Activated CD4-positive, alpha-beta memory T cell treated with anti-CD3 and anti-CD28 coated beads for 36 hours (primary cell): Measurements from ENCODE around the gene ATXN7. TPM values are rescaled to one million over a fixed set of nuclear protein-coding genes. Genes with fewer than 3 reads are reported as not detected.

Experiments
- CTCF ChIA-PET: fragments of 350-600 bp; sonication (Branson Sonifier 250); formaldehyde crosslinking; loops from one replicate; lab custom pipeline; 2021; ENCODE audit warnings: antibody characterized with exemption, inconsistent platforms; lab: Charles Lee
- POLR2A ChIA-PET: fragments of 350-600 bp; sonication (Branson Sonifier 250); formaldehyde crosslinking; loops from one replicate; lab custom pipeline; 2021; ENCODE audit warnings: antibody characterized with exemption; lab: Charles Lee
- DNase-seq: peaks from one replicate; pipeline ENCODE4 v3.0.0-alpha.2; 2020
- H3K27ac Mint-ChIP-seq: one replicate; pipeline ENCODE4 v1.8.0; 2021; ENCODE audit warnings: mixed read lengths
- H3K27me3 Mint-ChIP-seq: one replicate; pipeline ENCODE4 v1.8.0; 2021; ENCODE audit warnings: mixed read lengths
- H3K36me3 Mint-ChIP-seq: one replicate; pipeline ENCODE4 v1.8.0; 2021; ENCODE audit warnings: mixed read lengths
- H3K4me1 Mint-ChIP-seq: one replicate; pipeline ENCODE4 v1.8.0; 2021; ENCODE audit warnings: low read depth, mixed read lengths
- H3K4me3 Mint-ChIP-seq: one replicate; pipeline ENCODE4 v1.8.0; 2021; ENCODE audit warnings: mild to moderate bottlenecking, mixed read lengths
- H3K9me3 Mint-ChIP-seq: one replicate; pipeline ENCODE4 v1.8.0; 2021; ENCODE audit warnings: mixed read lengths
- intact Hi-C: fragments of 100-400 bp; cut with micrococcal nuclease; formaldehyde crosslinking; loops from one replicate; pipeline ENCODE4 v1.15.1; 2023
- total RNA-seq, 2 experiments: library from RNA; stranded (reverse); gene quantifications; one replicate each; pipeline ENCODE4 v1.2.3, GENCODE V29; 2021

ATXN7 gene
- total RNA-seq, 2 experiments from 2014 or later = 26.3 to 29.4 TPM

DNA sequence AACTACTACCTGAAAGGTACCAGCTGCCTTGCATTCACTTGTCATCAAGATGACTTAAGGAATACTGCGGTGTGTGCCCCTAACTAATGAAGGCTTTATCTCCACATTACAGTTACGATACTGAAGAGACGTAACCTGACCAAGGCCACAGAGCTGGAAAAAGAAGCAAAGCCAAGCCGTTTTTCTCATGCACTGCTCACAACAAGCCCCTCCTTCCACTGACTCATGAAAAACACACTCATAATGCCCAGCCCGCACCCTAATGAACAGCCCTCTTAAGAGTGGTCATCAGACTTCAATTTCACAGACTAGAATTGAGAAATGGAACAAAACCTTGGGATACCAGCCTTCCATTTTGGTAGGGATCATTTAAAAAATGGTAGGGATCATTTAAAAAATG, 148.0 kb downstream of the ATXN7 start:
- Mint-ChIP-seq H3K36me3 (peaks cover 54% of the 10 kb centered on the region), H3K4me1 (peaks cover 35% of the 10 kb centered on the region), H3K9me3 (no peaks in the 10 kb centered on the region), H3K4me3 (no peak overlapping the region), H3K27ac (peak overlapping the region; percentile 39), H3K27me3 (no peaks in the 10 kb centered on the region)
- ChIA-PET POLR2A (no interaction called here), CTCF (interaction anchor here (1.9 to 3.8 kb wide), 3 partner anchors 12 to 32 kb away, joined by 4 to 18 read pairs (median 12); partner anchors contain the start of gene PSMD6)
- intact Hi-C loops = no loop called here
- no peak for DNase-seq

DNA sequence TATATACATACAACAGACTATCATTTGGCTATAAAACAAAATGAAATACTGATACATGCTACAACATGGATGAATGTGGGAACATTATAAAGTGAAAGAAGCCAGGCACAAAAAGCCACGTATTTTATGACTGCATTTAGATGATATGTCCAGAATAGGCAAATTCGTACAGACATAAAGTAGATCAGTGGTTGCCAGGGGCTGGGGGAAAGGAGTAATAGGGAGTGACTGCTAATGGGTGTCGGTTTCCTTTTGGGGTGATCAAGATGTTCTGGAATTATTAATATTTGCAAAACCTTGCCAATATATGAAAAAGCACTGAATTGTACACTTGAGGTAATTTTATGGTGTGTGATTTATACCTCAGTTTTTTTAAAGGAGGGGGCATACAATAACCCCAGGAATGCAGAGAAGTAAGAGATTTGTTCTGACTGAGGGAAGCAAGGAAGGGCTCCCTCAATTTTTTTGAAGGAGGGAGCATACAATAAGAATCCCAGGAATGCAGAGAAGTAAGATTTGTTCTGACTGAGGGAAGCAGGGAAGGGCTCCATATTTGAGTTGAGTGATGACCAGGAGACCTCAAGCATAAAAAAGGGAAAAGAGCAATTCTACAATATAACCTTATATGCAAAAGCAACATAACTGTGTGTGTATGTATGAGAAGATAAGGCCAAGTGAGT, 153.4 kb downstream of the ATXN7 start:
- H3K36me3 Mint-ChIP-seq = peaks cover 57% of the 10 kb centered on the region
- ChIA-PET CTCF (interaction anchor here (0.9 kb wide), 1 partner anchor 38 kb away, joined by 3 read pairs; no protein-coding TSS in a partner anchor), POLR2A (no interaction called here)
- H3K4me1 Mint-ChIP-seq = peaks cover 36% of the 10 kb centered on the region
- peak overlapping the region; percentile 2 for H3K27ac Mint-ChIP-seq
- no peak overlapping the region for H3K4me3 Mint-ChIP-seq
- no peaks in the 10 kb centered on the region for H3K27me3 Mint-ChIP-seq
- no peaks in the 10 kb centered on the region for H3K9me3 Mint-ChIP-seq
- intact Hi-C loops = no loop called here
- no peak for DNase-seq

DNA sequence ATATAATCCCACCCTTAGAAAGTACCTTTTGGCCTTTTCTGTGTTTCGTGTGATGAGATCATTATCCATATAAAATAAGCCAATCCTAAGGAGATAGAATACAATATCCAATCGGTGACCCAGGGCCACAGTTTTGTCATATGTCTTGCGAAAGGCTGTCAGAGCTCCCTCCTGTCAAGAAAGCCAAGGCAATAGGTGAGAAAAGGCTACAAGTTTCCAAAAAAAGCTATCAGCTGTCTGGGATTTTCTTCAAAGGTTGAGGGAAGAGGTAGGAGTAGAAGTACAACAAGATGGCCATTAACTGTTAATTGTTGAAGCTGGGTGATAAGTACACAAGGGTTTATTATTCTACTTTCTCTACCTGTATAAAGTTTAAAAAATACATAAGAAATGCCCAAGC, 155.6 kb downstream of the ATXN7 start:
- H3K27me3 Mint-ChIP-seq = no peaks in the 10 kb centered on the region
- DNase-seq = no peak
- ChIA-PET POLR2A (interaction anchor here (1.9 kb wide), 1 partner anchor 11 kb away, joined by 7 read pairs; no protein-coding TSS in a partner anchor), CTCF (interaction anchor here (1.0 to 1.5 kb wide), 4 partner anchors 10 to 201 kb away, joined by 3 to 4 read pairs (median 4); partner anchors contain the start of gene C3orf49)
- peaks cover 37% of the 10 kb centered on the region for H3K4me1 Mint-ChIP-seq
- peak overlapping the region; percentile 18 for H3K27ac Mint-ChIP-seq
- H3K36me3 Mint-ChIP-seq = peaks cover 46% of the 10 kb centered on the region
- intact Hi-C loops = no loop called here
- no peak overlapping the region for H3K4me3 Mint-ChIP-seq
- H3K9me3 Mint-ChIP-seq = no peaks in the 10 kb centered on the region

DNA sequence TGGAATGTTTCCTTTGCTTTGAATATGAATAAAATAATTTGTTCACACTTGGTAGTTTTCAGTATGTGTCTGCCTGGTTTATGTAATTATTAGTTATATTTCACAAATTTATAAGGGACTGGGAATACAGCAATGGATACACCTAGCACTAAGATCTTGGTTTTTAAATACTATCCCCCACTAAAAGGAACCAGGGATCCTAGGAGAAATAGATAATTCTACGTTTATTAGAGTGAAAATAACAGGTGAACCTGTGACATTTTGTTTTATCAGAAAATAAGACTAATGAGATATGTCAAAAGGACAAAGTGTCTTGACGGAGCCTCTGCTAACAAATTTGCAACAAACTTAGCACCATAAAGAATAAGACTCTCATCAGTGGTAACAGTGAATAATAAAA, 156.2 kb downstream of the ATXN7 start:
- intact Hi-C loops = loop anchor here (5.0 kb wide), 1 partner anchor 158 kb away; the partner anchor contains the start of genes ATXN7 and THOC7
- Mint-ChIP-seq H3K27ac (no peak overlapping the region), H3K36me3 (peaks cover 40% of the 10 kb centered on the region), H3K4me1 (peaks cover 31% of the 10 kb centered on the region), H3K4me3 (no peak overlapping the region), H3K27me3 (no peaks in the 10 kb centered on the region), H3K9me3 (no peaks in the 10 kb centered on the region)
- DNase-seq = no peak
- ChIA-PET POLR2A (interaction anchor here (1.9 kb wide), 1 partner anchor 12 kb away, joined by 7 read pairs; no protein-coding TSS in a partner anchor), CTCF (interaction anchor here (1.0 to 1.5 kb wide), 3 partner anchors 11 to 201 kb away, joined by 3 to 4 read pairs (median 3); partner anchors contain the start of gene C3orf49)

DNA sequence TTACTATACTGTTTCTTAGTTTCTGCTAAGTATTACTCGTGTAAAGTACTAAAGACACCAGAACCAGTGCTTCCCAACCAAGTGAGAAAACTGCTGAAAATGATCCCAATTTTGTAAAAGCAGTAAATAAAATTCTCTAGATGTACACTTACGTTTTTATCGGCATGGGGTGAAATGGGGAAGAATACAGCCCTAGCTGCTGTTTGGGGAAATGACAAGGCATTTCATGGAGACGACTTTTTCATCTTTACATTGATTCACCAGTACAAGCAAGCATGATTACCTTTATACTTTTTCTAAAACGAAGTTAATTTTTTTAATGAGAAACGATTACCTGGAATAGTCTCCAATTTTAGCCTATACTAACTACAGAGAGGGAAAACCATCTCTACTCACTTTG, 158.3 kb downstream of the ATXN7 start:
- Mint-ChIP-seq H3K9me3 (no peaks in the 10 kb centered on the region), H3K27me3 (no peaks in the 10 kb centered on the region), H3K36me3 (peaks cover 32% of the 10 kb centered on the region), H3K27ac (peak overlapping the region; percentile 76), H3K4me1 (peaks cover 29% of the 10 kb centered on the region), H3K4me3 (peak overlapping the region; percentile 85)
- POLR2A ChIA-PET = interaction anchor here (2.6 kb wide), 1 partner anchor 13 kb away, joined by 10 read pairs; no protein-coding TSS in a partner anchor
- DNase-seq = no peak
- intact Hi-C loops = loop anchor here (1.0 to 5.0 kb wide), 4 partner anchors 40 to 160 kb away; partner anchors contain the start of genes ATXN7, SCAANT1 and THOC7
- CTCF ChIA-PET = interaction anchor here (3.0 kb wide), 1 partner anchor 13 kb away, joined by 21 read pairs; no protein-coding TSS in a partner anchor

DNA sequence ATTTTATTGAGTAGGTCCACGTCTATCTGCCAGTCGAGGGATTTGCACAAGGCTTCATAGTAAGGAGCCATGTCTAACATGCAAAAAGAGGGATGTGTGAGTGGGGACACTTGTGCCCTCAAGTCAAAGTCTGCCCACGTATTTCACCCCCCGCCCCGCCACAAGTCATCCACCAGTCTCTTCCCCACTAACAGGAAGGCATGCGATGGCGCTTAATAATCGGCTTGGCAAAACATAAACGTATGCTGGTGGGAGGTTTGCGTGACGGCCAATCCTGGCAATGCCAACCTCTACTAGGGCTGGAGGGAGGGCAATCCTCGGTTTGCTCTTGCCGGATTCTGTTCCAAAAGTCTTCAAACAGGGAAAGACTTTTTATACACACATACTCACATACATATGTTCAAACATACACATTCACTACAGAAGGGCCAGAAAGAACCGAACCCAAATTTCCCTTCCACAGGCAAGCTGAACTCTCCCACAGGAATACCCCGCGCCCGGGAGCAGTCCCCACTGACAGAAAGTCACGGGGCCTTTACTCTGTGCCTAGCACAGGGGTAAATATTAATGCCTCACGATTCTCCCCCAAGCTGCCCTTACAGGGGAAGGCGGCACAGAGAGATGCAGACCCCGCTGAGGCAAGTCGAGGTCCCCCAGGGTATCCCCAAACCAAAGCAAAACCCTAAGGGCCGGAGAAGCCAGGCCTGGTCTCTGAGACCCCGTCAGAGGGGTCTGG, 159.0 kb downstream of the ATXN7 start:
- POLR2A ChIA-PET = interaction anchor here (0.7 to 2.6 kb wide), 3 partner anchors 14 to 111 kb away, joined by 3 to 10 read pairs (median 5); partner anchors contain the start of gene SCAANT1
- Mint-ChIP-seq H3K27me3 (no peaks in the 10 kb centered on the region), H3K27ac (peak overlapping the region; percentile 76), H3K9me3 (no peaks in the 10 kb centered on the region), H3K4me3 (peak overlapping the region; percentile 85), H3K4me1 (peaks cover 29% of the 10 kb centered on the region), H3K36me3 (peaks cover 27% of the 10 kb centered on the region)
- intact Hi-C loops = loop anchor here (1.0 to 5.0 kb wide), 4 partner anchors 40 to 160 kb away; partner anchors contain the start of genes ATXN7, SCAANT1 and THOC7
- DNase-seq = peak; percentile 55
- CTCF ChIA-PET = interaction anchor here (0.9 to 3.0 kb wide), 12 partner anchors 9 to 376 kb away, joined by 3 to 21 read pairs (median 6); partner anchors contain the start of gene SCAANT1

DNA sequence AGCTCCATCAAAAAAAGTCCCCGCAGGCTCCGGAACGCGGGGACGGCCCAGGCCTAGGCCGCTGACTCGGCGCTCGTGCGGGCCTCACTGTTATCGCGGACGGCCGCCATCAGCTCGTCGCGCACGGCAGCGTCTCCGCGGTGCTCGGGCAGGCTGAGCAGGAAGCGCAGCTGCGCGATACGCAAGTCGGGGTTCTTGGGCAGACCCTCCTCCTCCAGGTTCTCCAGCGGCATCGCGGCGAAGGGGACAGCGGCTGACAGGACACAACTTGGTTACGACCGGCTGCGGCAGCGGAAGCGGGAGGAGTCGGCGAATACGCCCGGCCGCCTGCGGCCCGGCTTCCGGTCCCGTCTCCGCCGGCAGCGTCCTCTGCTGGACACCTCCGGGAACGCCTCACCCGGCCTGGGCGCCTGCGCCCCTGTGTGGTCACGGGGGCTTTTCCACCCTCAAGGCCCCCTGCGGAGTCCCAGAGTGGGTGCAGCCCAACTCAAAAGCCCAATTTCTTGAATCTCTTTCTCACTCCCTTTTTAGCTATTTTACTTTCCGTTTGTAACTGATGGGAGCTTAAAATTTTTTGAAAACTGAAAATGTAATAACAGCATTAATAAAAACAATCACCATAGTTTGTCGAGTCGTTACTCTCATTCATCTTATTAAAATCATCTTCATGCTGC, 159.7 kb downstream of the ATXN7 start, which contains the start of gene PSMD6:
PSMD6 (minus strand) TSS at position 308 of the 674 bp plus-strand sequence; CDS start at position 233, 75 bp downstream.
- Mint-ChIP-seq H3K27ac (peak within 1 kb of the TSS; percentile 76), H3K9me3 (no peaks in the 10 kb centered on the region), H3K36me3 (peaks cover 21% of the 10 kb centered on the region), H3K4me3 (peak within 1 kb of the TSS; percentile 85), H3K4me1 (peaks cover 27% of the 10 kb centered on the region), H3K27me3 (peaks cover 5% of the 10 kb centered on the region)
- CTCF ChIA-PET = interaction anchor here (0.6 to 3.0 kb wide), 19 partner anchors 9 to 461 kb away, joined by 3 to 21 read pairs (median 4); partner anchors contain the start of gene SCAANT1
- POLR2A ChIA-PET = interaction anchor here (0.6 to 2.6 kb wide), 4 partner anchors 15 to 1282 kb away, joined by 3 to 10 read pairs (median 4); partner anchors contain the start of gene SCAANT1
- intact Hi-C loops = loop anchor here (2.0 to 5.0 kb wide), 3 partner anchors 57 to 161 kb away; partner anchors contain the start of genes ATXN7, SCAANT1 and THOC7
- DNase-seq = peak; percentile 95

DNA sequence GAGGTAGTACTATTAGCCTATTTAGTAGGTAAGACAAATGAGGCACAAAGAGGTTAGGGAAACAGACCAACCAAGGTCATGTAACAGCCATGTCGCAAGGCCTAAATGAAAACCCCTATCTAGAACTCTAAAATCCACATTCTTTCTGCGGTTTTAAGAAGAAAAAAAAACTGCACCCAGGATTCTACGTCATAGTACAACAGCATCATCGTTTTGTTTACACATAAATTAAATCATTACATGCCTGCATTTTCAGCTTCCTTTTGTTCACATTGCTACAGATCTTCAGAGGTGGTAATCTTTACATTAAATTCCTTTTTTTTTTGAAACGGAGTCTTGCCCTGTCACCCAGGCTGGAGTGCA, 160.2 kb downstream of the ATXN7 start:
- peak overlapping the region; percentile 85 for H3K4me3 Mint-ChIP-seq
- H3K4me1 Mint-ChIP-seq = peaks cover 27% of the 10 kb centered on the region
- H3K9me3 Mint-ChIP-seq = no peaks in the 10 kb centered on the region
- intact Hi-C loops = loop anchor here (2.0 to 5.0 kb wide), 3 partner anchors 57 to 162 kb away; partner anchors contain the start of genes ATXN7, SCAANT1 and THOC7
- CTCF ChIA-PET = interaction anchor here (0.6 to 3.0 kb wide), 18 partner anchors 8 to 1697 kb away, joined by 3 to 21 read pairs (median 4); partner anchors contain the start of gene SCAANT1
- H3K27ac Mint-ChIP-seq = peak overlapping the region; percentile 76
- H3K36me3 Mint-ChIP-seq = peaks cover 17% of the 10 kb centered on the region
- no peak for DNase-seq
- POLR2A ChIA-PET = interaction anchor here (0.6 to 2.6 kb wide), 2 partner anchors 15 to 1282 kb away, joined by 3 to 10 read pairs; no protein-coding TSS in a partner anchor
- peaks cover 7% of the 10 kb centered on the region for H3K27me3 Mint-ChIP-seq

DNA sequence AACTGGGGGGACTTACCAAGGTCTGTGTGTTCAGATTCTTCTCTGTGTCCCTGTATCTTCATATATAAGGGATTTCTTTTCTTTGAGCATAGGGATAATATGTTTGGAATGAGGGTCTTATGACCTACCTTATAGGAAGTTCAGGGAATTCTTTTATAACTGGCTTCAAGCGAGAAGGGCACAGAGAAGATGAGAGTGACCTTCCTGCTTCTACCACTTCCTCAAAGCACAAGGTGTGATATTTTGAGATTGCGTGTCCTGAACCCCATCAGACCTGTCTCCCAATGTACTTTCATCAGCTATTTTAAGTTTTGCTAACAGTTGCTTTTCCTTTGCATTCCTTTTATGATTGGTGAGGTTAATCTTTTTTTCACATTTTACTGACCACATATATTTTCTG, 162.7 kb downstream of the ATXN7 start:
- Mint-ChIP-seq H3K4me1 (peaks cover 21% of the 10 kb centered on the region), H3K4me3 (no peak overlapping the region), H3K27ac (no peak overlapping the region), H3K27me3 (peaks cover 10% of the 10 kb centered on the region), H3K9me3 (no peaks in the 10 kb centered on the region), H3K36me3 (peaks cover 11% of the 10 kb centered on the region)
- ChIA-PET CTCF (interaction anchor here (1.0 kb wide), 1 partner anchor 373 kb away, joined by 3 read pairs; no protein-coding TSS in a partner anchor), POLR2A (no interaction called here)
- intact Hi-C loops = no loop called here
- no peak for DNase-seq

DNA sequence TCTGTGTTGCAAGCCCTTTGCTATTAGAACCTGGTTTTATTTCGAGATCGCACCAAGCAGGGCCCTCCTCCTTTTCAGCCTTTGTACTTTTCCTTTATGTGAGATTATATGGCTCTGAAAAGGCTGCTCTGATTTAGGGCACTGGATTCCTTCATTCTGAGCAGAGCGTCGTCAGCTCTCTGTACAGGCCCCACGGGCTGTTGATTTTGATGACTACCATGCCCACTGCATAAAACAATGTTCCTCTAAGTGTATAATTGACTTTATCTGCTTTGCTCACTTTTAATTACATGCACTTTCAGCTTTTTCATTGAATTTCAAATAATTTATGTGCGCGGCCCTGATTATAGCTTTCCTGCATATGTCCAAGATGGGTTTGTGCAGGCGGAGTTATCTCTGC, 164.0 kb downstream of the ATXN7 start:
- H3K27me3 Mint-ChIP-seq = peaks cover 10% of the 10 kb centered on the region
- intact Hi-C loops = no loop called here
- no peak for DNase-seq
- no peak overlapping the region for H3K27ac Mint-ChIP-seq
- peaks cover 1% of the 10 kb centered on the region for H3K36me3 Mint-ChIP-seq
- no peak overlapping the region for H3K4me3 Mint-ChIP-seq
- CTCF ChIA-PET = interaction anchor here (0.8 to 1.0 kb wide), 3 partner anchors 66 to 457 kb away, joined by 3 to 5 read pairs (median 4); no protein-coding TSS in a partner anchor
- no peaks in the 10 kb centered on the region for H3K9me3 Mint-ChIP-seq
- peaks cover 12% of the 10 kb centered on the region for H3K4me1 Mint-ChIP-seq
- POLR2A ChIA-PET = no interaction called here
